Transverse colon (tissue), 4 donors: ENCODE measurements around the gene CILP2.

ENCODE experiments used
- CTCF ChIP-seq, 5 experiments: fragments of 200-600 bp in 3 of 5; fragments of 450-650 bp in 2 of 5; sonication (generic) in 3 of 5; IDR thresholded peaks; 1 replicate in 2 of 5; 2 replicates in 3 of 5; pipeline ENCODE4 v1.5.1; 2016 to 2017; ENCODE audit warnings: antibody characterized with exemption in 5 of 5, inconsistent platforms in 3 of 5, mild to moderate bottlenecking in 2 of 5, moderate library complexity in 1 of 5
- POLR2A ChIP-seq: fragments of 450-650 bp; IDR thresholded peaks from one replicate; pipeline ENCODE4 v1.6.1; 2016; ENCODE audit warnings: antibody characterized with exemption, mild to moderate bottlenecking, moderate library complexity
- POLR2AphosphoS5 ChIP-seq, 3 donors: sonication (generic); formaldehyde crosslinking; IDR thresholded peaks; one replicate each; pipeline ENCODE4 v1.6.1; 2016; ENCODE audit warnings: antibody characterized with exemption in 3 of 3

- TF ChIP-seq POLR2A (no peak), CTCF (IDR thresholded peaks at IDR 0.05) (no peak), POLR2AphosphoS5 (IDR thresholded peaks at IDR 0.05) (no peak)
Observed at GRCh38 chr19:19559931-19560330, 21.9 kb downstream of the CILP2 start.
